GM12878 (cell line): ENCODE results near the gene PIGL. TPM values are rescaled to one million over a fixed set of nuclear protein-coding genes. Genes with fewer than 3 reads are reported as not detected.

Experiments used
- ATAC-seq: fragments of 200-7000 bp; cut with Tn5 transposase; 3 replicates; pipeline ENCODE4 v1.9.1; 2020; ENCODE audit warnings: mild to moderate bottlenecking, moderate library complexity
- BruUV-seq: library from RNA; stranded (reverse); fragments of 400-500 nt; replicated peaks from 2 replicates; lab custom pipeline; 2021; lab: Mats Ljungman, UMichigan
- CTCF ChIA-PET: fragments of 300-600 bp; sonication (Branson Sonifier 250); formaldehyde crosslinking; extraction: SDS; loops from one replicate; lab custom pipeline; 2021; ENCODE audit warnings: inconsistent platforms; lab: Yijun Ruan, JAX
- POLR2A ChIA-PET: fragments of 350-600 bp; formaldehyde crosslinking; extraction: SDS; loops from one replicate; lab custom pipeline; 2021; ENCODE audit warnings: inconsistent platforms; lab: Charles Lee
- RAD21 ChIA-PET: fragments of 300-600 bp; sonication (Branson Sonifier 250); formaldehyde crosslinking; loops from one replicate; lab custom pipeline; 2023; ENCODE audit warnings: antibody characterized with exemption; ENCODE audit not compliant: unreplicated experiment; lab: Charles Lee
- SMC1A ChIA-PET: fragments of 300-600 bp; sonication (Branson Sonifier 250); formaldehyde crosslinking; loops from one replicate; lab custom pipeline; 2023; ENCODE audit not compliant: unreplicated experiment, uncharacterized antibody; lab: Charles Lee
- DNase-seq: peaks from one replicate; pipeline ENCODE4 v3.0.0-alpha.2; 2011; ENCODE audit warnings: low read depth, low spot score
- FAIRE-seq: peaks from 3 replicates; lab custom pipeline; 2011; peaks lifted over from hg19 to GRCh38; lab: Jason Lieb, UNC
- H2AFZ ChIP-seq: 2 replicates; pipeline ENCODE4 v1.6.0; 2011; ENCODE audit warnings: low read depth, low read length, control low read depth; ENCODE audit not compliant: control insufficient read depth
- H3K27ac ChIP-seq: 2 replicates; pipeline ENCODE4 v1.5.1; 2011; ENCODE audit warnings: control low read depth; ENCODE audit not compliant: control insufficient read depth, insufficient read depth
- H3K27me3 ChIP-seq, 2 experiments: replicated peaks in 1 of 2; 2 replicates each; pipeline versions ENCODE4 v1.6.0 to v1.6.1; 2011; ENCODE audit warnings: low read length in 1 of 2; ENCODE audit not compliant: control insufficient read depth in 2 of 2, insufficient read depth in 2 of 2
- H3K36me3 ChIP-seq, 2 experiments: 2 replicates each; pipeline ENCODE4 v1.5.1; 2011; ENCODE audit warnings: low read length in 1 of 2; ENCODE audit not compliant: control insufficient read depth in 2 of 2, insufficient read depth in 2 of 2
- H3K4me1 ChIP-seq: 2 replicates; pipeline ENCODE4 v1.6.1; 2011; ENCODE audit warnings: mild to moderate bottlenecking, low read length, moderate library complexity, mixed read lengths; ENCODE audit not compliant: control insufficient read depth, insufficient read depth
- H3K4me2 ChIP-seq: 2 replicates; pipeline ENCODE4 v1.6.0; 2011; ENCODE audit warnings: control low read depth; ENCODE audit not compliant: control insufficient read depth, insufficient read depth
- H3K4me3 ChIP-seq: fragments of 200-600 bp; sonication (generic); 2 replicates; pipeline ENCODE4 v1.5.1; 2016
- H3K79me2 ChIP-seq: 2 replicates; pipeline ENCODE4 v1.6.0; 2011; ENCODE audit warnings: low read length; ENCODE audit not compliant: control insufficient read depth, insufficient read depth
- H3K9ac ChIP-seq: 2 replicates; pipeline ENCODE4 v1.8.0; 2011; ENCODE audit warnings: low read length, control low read depth, mixed read lengths; ENCODE audit not compliant: control insufficient read depth, insufficient read depth
- H3K9me3 ChIP-seq: replicated peaks from 3 replicates; pipeline ENCODE4 v1.5.1; 2011; ENCODE audit warnings: mild to moderate bottlenecking, low read length; ENCODE audit not compliant: control insufficient read depth, insufficient read depth
- H4K20me1 ChIP-seq: 2 replicates; pipeline ENCODE4 v1.6.0; 2011; ENCODE audit not compliant: control insufficient read depth, insufficient read depth
- ATF2 ChIP-seq: IDR thresholded peaks from 2 replicates; pipeline ENCODE4 v1.6.1; 2012; ENCODE audit warnings: low read length, inconsistent platforms
- BMI1 ChIP-seq: fragments of 450-650 bp; IDR thresholded peaks from 2 replicates; pipeline ENCODE4 v1.6.1; 2016; ENCODE audit warnings: mild to moderate bottlenecking, moderate library complexity, borderline replicate concordance
- KLF5 ChIP-seq: fragments of 450-650 bp; IDR thresholded peaks from 2 replicates; pipeline ENCODE4 v1.6.1; 2014; ENCODE audit warnings: mild to moderate bottlenecking; ENCODE audit not compliant: partially characterized antibody
- MYB ChIP-seq: fragments of 150-350 bp; IDR thresholded peaks from 2 replicates; pipeline ENCODE4 v1.6.1; 2014; ENCODE audit warnings: mild to moderate bottlenecking, low read depth, low read length, borderline replicate concordance
- PBX3 ChIP-seq: IDR thresholded peaks from 2 replicates; pipeline ENCODE4 v1.6.1; 2011; ENCODE audit warnings: mild to moderate bottlenecking, low read depth, low read length, moderate library complexity; ENCODE audit not compliant: insufficient replicate concordance
- POU2F2 ChIP-seq: IDR thresholded peaks from 3 replicates; pipeline ENCODE4 v1.6.1; 2011; ENCODE audit warnings: low read depth, mild to moderate bottlenecking, low read length, borderline replicate concordance
- RELA ChIP-seq: fragments of 450-650 bp; IDR thresholded peaks from 2 replicates; pipeline ENCODE4 v1.8.0; 2014; ENCODE audit warnings: borderline replicate concordance; ENCODE audit not compliant: partially characterized antibody
- RUNX3 ChIP-seq: IDR thresholded peaks from 2 replicates; pipeline ENCODE4 v1.6.1; 2012; ENCODE audit warnings: low read length, inconsistent platforms
- WGBS: methylation state at CpG from one replicate; pipeline ENCODE4 v1.1.6; 2016; ENCODE audit warnings: low lambda C conversion rate; ENCODE audit not compliant: insufficient replicate concordance, insufficient coverage; ENCODE audit errors: missing lambda C conversion rate; 5-methylcytosine and 5-hydroxymethylcytosine counted together
- in situ Hi-C: fragments of 300-500 bp; cut with MboI; formaldehyde crosslinking; loops from 9 replicates; pipeline ENCODE4 v1.14.3; 2018; ENCODE audit warnings: mixed read lengths
- intact Hi-C: fragments of 100-400 bp; cut with micrococcal nuclease; formaldehyde crosslinking; loops from one replicate; pipeline ENCODE4 v1.14.2; 2022; ENCODE audit not compliant: unreplicated experiment
- polyA plus RNA-seq, 11 experiments: library from polyadenylated mRNA; depleted of rRNA in 4 of 11; unstranded in 6 of 11; stranded (reverse) in 5 of 11; fragments of >200 nt; fragmentation: Nextera tagmentation in 4 of 11; fragmentation: Illumina TruSeq in 1 of 11; extraction: Ambion mirVana in 4 of 11; extraction: Trizol in 1 of 11; gene quantifications; 1 replicate in 1 of 11; 2 replicates in 10 of 11; pipeline versions ENCODE4 v1.2.1 to v1.2.3, GENCODE V29; 2011 to 2016; ENCODE audit warnings: inconsistent platforms in 2 of 11, missing spikeins in 2 of 11, low read depth in 1 of 11
- total RNA-seq, 4 experiments: library from RNA; depleted of rRNA in 3 of 4; stranded (reverse); fragments of >200 nt in 3 of 4; fragmentation: Illumina TruSeq in 1 of 4; extraction: Trizol in 1 of 4; gene quantifications; 2 replicates each; pipeline versions ENCODE4 v1.2.1 to v1.2.3, GENCODE V29; 2013 to 2021

The PIGL gene
- total and polyA plus RNA-seq, 10 of the 15 experiments (the other 5 are each of a cell fraction or from before 2014, with no cell fraction given): 25.9 to 52.5 (median 30.2) TPM

GRCh38 chr17:16269658-16270057 is 52.6 kb downstream of the PIGL start:
- Histone ChIP-seq H3K4me2 (no peak overlapping the region), H3K79me2 (no peaks in the 10 kb centered on the region)
- no TSS peak for BruUV-seq
- SMC1A ChIA-PET: interaction anchor here (2.0 kb wide), 1 partner anchor 14 kb away, joined by 9 read pairs; no protein-coding TSS in a partner anchor
- no peak for DNase-seq
- no peak for TF ChIP-seq ATF2
- no peak for TF ChIP-seq KLF5
- no peak for TF ChIP-seq POU2F2
- TF ChIP-seq, all 136 proteins: peak for 0
- intact Hi-C loops (no loop called here), in situ Hi-C loops (loop anchor here (10.0 kb wide), 1 partner anchor 55 kb away; no protein-coding TSS in a partner anchor)
- H3K4me1 ChIP-seq: peaks cover 16% of the 10 kb centered on the region
- no peaks in the 10 kb centered on the region for H3K9me3 ChIP-seq
- no peak overlapping the region for H2AFZ ChIP-seq
- no peak overlapping the region for H3K9ac ChIP-seq
- 100% methylated on average over 2 of the region's 2 CpGs for WGBS
- ATAC-seq (no peak), FAIRE-seq (no peak)
- ChIA-PET CTCF (interaction anchor here (0.6 kb wide), 1 partner anchor 49 kb away, joined by 3 read pairs; no protein-coding TSS in a partner anchor), RAD21 (interaction anchor here (1.4 kb wide), 1 partner anchor 16 kb away, joined by 3 read pairs; no protein-coding TSS in a partner anchor), POLR2A (no interaction called here)
- H3K4me3 ChIP-seq: no peak overlapping the region
- H4K20me1 ChIP-seq: no peaks in the 10 kb centered on the region
- no peaks in the 10 kb centered on the region for H3K36me3 ChIP-seq
- H3K27ac ChIP-seq: no peak overlapping the region
- H3K27me3 ChIP-seq: no peaks in the 10 kb centered on the region

- peaks cover 16% of the 10 kb centered on the region for H3K4me1 ChIP-seq
- intact Hi-C loops (no loop called here), in situ Hi-C loops (no loop called here)
- ChIA-PET SMC1A (interaction anchor here (0.5 to 2.6 kb wide), 2 partner anchors 14 to 119 kb away, joined by 3 to 18 read pairs; no protein-coding TSS in a partner anchor), CTCF (interaction anchor here (1.8 kb wide), 1 partner anchor 91 kb away, joined by 4 read pairs; no protein-coding TSS in a partner anchor), RAD21 (no interaction called here), POLR2A (interaction anchor here (0.5 kb wide), 1 partner anchor 58 kb away, joined by 3 read pairs; no protein-coding TSS in a partner anchor)
- H3K36me3 ChIP-seq: no peaks in the 10 kb centered on the region
- no peak overlapping the region for H3K27ac ChIP-seq
- H3K79me2 ChIP-seq: no peaks in the 10 kb centered on the region
- no peak for DNase-seq
- H3K9ac ChIP-seq: no peak overlapping the region
- no peak for ATAC-seq
- WGBS: 92% methylated on average over 3 of the region's 3 CpGs
- no peaks in the 10 kb centered on the region for H3K27me3 ChIP-seq
- TF ChIP-seq MYB (no peak), RELA (no peak), PBX3 (no peak), BMI1 (no peak), RUNX3 (no peak)
- H3K4me2 ChIP-seq: no peak overlapping the region
- BruUV-seq: no TSS peak
- no peak overlapping the region for H2AFZ ChIP-seq
- no peak for FAIRE-seq
- no peaks in the 10 kb centered on the region for H4K20me1 ChIP-seq
- H3K4me3 ChIP-seq: no peak overlapping the region
- H3K9me3 ChIP-seq: no peaks in the 10 kb centered on the region
These were observed 55.3 kb downstream of the PIGL start for GRCh38 chr17:16272111-16272840.
